Erythroblast (primary cell): ENCODE data around the gene SFTA2.

Experiments used
- DNase-seq, 2 experiments: peaks; one replicate each; lab custom pipeline; 2025; lab: John Stamatoyannopoulos, UW
- GATA1 ChIP-seq: IDR thresholded peaks from 2 replicates; pipeline ENCODE4 v1.6.1; 2011; ENCODE audit warnings: low read depth, mild to moderate bottlenecking, control low read depth, low read length, moderate library complexity
- POLR2A ChIP-seq: IDR thresholded peaks from 2 replicates; pipeline ENCODE4 v1.6.1; 2011; ENCODE audit warnings: mild to moderate bottlenecking, low read length

SFTA2 gene

GRCh38 chr6:30894381-30894780 lies 37.6 kb downstream of the SFTA2 start:
- TF ChIP-seq GATA1, result no peak
- no peak for TF ChIP-seq POLR2A
- DNase-seq, result no peak

- no peak for DNase-seq
- TF ChIP-seq POLR2A (no peak), GATA1 (no peak)
Observed at GRCh38 chr6:30893666-30894065, 38.3 kb downstream of the SFTA2 start.

- TF ChIP-seq GATA1 (no peak), POLR2A (no peak)
- DNase-seq, result no peak
Observed at GRCh38 chr6:30893001-30893591, 38.9 kb downstream of the SFTA2 start.

GRCh38 chr6:30891816-30892538 lies 40.0 kb downstream of the SFTA2 start:
- DNase-seq, result no peak
- TF ChIP-seq POLR2A (no peak), GATA1 (no peak)

- TF ChIP-seq GATA1, result no peak
- TF ChIP-seq POLR2A, result no peak
- no peak for DNase-seq
Observed at GRCh38 chr6:30891450-30891723, 40.6 kb downstream of the SFTA2 start.

- DNase-seq, result no peak
- no peak for TF ChIP-seq POLR2A
- TF ChIP-seq GATA1, result no peak
Observed at GRCh38 chr6:30890646-30891449, 41.1 kb downstream of the SFTA2 start.

- TF ChIP-seq POLR2A (no peak), GATA1 (no peak)
- DNase-seq, result no peak
Observed at GRCh38 chr6:30889921-30890645, 41.9 kb downstream of the SFTA2 start.

- no peak for DNase-seq
- TF ChIP-seq POLR2A, result no peak
- no peak for TF ChIP-seq GATA1
Observed at GRCh38 chr6:30889496-30889885, 42.5 kb downstream of the SFTA2 start.

- no peak for TF ChIP-seq POLR2A
- TF ChIP-seq GATA1, result no peak
- DNase-seq, result no peak
Observed at GRCh38 chr6:30888816-30889495, 43.0 kb downstream of the SFTA2 start.

- DNase-seq, result no peak
- TF ChIP-seq GATA1 (no peak), POLR2A (no peak)
Observed at GRCh38 chr6:30887901-30888815, 43.8 kb downstream of the SFTA2 start.

GRCh38 chr6:30886897-30887255 lies 45.1 kb downstream of the SFTA2 start:
- TF ChIP-seq GATA1, result no peak
- TF ChIP-seq POLR2A, result no peak
- no peak for DNase-seq
